Stimulated activated CD4-positive, alpha-beta T cell treated with anti-CD3 and anti-CD28 coated beads, Interleukin-15, amount 100 ng/mL, for 1 hour (primary cell): ENCODE measurements around the gene SSTR5.
"Not testable (repeated sequence)": the region's sequence is repeated elsewhere in the genome, so short reads cannot be mapped to it uniquely, and the experiment has no call there.

Source experiments
- DNase-seq, 2 donors: peaks; one replicate each; pipeline ENCODE4 v3.0.0-alpha.2; 2020; ENCODE audit warnings: low read depth in 1 of 2, low spot score in 1 of 2

Gene SSTR5

DNA sequence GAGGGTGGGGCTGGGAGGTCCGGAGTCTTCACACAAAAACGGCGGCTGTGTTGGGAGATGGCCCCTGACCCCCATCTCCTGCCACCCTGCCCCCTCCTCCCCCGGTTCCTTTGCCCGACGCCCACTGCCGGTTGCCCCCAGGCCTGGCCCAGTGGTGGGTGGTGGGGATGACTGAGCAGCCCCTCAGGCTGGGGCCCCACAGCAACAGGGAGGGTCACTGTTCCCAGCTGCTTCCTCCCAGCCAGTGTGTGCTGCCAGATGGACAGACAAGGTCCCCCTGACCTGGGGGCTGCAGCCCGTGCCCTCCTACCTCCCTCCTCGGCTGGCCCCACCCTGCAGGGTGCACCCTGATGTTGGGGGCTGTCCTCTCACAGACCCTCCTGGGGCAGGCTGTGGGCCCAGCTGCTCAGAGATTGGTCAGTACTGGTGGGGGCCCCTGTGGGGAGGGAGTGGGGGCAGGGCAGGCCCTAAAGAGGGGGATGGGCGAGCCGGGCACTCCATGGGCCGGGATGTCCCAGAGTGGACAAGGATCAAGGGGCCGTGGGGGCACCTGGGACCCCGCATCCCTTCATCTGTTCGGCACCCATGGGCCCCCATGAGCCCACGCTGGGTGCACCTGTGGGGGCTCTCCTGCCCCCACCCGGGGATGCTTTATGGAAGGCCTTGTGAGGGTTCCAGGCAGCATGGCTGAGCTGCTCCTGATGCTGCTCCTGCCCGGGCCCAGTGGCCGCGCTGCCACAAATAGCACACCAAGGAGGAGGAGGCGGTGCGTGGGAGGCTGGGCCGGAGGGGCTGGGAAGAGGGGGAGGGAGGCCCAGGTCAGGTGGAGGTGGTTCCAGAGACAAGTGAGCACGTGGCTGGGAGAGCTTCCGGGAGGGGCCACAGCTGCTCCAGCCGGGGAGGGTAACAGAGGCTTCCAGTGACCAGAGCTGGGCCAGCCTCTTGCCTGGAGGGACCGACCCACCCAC is 18.4 kb downstream of the SSTR5 start:
- DNase-seq: no peak

DNA sequence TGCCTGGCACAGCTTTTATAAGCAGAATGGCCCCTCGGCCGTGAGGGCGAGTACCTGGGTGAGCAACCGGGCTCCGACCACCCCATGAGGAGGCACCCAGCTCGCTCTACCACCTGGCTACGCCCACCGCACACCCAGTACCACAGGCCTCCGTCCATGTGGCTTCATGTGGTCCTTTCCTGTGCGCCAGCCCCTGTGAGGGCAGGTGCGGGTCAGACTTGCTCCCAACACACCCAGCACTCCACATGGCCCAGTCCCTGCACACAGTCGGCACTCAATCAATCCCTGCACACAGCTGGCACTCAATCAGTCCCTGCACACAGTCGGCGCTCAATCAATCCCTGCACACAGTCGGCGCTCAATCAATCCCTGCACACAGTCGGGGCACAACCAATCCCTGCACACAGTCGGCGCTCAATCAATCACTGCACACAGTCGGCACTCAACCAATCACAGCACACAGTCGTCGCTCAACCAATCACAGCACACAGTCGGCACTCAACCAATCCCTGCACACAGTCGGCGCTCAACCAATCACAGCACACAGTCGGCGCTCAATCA is 19.5 kb downstream of the SSTR5 start:
- no peak for DNase-seq

DNA sequence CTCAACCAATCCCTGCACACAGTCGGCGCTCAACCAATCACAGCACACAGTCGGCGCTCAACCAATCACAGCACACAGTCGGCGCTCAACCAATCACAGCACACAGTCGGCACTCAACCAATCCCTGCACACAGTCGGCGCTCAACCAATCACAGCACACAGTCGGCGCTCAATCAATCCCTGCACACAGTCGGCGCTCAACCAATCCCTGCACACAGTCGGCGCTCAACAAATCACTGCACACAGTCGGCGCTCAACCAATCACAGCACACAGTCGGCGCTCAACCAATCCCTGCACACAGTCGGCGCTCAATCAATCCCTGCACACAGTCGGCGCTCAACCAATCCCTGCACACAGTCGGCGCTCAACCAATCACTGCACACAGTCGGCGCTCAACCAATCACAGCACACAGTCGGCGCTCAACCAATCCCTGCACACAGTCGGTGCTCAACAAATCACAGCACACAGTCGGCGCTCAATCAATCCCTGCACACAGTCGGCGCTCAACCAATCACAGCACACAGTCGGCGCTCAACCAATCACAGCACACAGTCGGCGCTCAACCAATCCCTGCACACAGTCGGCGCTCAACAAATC is 20.2 kb downstream of the SSTR5 start:
- not testable (repeated sequence) for DNase-seq

DNA sequence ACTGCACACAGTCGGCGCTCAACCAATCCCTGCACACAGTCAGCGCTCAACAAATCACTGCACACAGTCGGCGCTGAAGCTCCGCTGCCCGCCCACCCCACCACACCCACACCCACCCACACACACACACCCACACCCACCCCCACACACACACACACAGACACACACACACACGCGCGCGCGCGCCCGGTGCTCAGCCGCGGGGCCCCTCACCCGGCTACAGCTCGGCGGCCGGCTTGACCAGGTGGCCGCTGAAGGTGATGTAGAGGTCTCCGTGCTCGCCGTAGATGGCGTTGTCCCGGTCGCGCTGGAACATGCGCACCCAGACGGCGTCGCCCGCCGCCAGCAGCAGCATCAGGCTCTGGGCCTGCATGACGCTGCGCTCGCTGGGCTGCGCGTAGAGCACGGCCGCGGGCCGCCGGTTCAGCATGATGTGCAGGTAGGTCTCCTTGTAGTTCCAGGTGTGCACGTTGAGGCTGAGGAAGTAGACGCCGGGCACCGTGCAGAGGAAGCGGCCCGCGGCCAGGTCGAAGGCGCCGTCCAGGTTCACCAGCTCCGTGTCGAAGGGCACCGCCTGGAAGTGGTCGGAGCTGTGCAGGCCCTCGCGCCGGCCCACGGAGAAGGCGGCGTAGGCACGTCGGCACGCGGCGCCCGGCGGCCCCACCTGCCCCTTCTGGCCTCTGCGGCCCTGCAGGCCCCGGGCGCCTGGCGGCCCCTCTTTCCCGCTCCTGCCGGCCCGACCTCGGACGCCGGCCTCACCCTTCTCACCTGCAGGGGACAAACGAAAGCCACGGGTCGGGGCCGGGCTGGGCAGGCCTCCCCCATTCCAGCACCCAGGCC is 21.0 kb downstream of the SSTR5 start:
- no peak for DNase-seq

DNA sequence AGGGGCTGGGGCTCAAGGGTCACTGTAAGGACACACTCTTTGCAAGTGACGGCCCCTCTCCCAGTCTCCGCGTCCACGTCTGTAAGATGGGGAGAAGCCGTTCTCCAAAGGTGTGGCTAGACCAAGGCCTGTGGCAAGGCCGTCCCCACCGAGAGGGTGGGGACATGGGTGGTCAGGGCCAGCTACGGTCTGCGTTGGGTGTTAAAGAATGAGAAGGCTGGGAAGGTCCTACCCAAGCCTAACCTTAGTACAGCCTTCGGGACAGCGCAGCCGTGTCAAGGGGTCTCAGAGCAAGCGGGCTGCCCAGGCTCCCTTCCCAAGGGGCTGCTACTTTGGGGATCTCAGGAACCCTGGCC is 21.6 kb downstream of the SSTR5 start:
- DNase-seq: no peak

DNA sequence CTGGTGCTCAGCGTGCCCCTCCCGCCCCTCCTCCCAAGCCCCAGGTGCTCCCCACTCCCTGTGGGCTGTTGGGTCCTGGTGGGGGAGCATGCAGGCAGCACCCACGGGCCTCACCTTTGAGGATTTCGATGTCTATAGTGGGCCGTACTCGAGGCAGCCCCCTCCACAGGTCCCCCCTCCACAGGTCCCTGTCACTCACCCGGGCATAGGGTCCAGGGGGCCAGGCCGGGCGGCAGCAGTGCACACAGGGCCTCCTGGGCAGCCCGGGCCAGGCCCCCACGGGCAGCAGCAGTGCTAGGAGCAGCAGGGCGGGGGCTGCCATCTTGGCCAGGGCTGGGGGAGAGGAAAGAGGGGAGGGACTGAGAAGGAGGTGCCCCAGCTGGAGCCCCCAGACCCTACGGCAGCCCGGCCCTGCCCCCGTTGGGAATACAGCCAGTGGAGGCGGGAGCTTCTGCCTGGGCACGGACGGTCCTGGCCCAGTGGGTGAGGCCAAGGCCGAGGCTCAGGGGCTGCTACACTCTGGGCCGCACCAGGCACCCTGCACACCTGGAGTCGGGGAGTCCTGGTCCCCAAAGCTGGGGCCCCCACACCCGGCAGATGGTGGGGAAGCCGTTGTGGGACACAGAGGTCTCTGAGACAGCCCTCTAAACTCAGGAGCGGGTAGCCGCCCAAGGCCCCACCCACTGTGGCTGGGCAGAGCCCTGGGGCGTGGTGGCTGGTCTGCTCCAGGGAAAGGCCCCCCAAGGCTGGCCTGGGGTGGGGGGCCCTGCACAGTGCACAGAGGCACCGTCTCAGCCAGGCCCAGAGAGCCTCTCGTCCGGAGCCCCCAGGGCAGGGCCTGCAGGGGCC is 22.3 kb downstream of the SSTR5 start:
- DNase-seq: no peak

DNA sequence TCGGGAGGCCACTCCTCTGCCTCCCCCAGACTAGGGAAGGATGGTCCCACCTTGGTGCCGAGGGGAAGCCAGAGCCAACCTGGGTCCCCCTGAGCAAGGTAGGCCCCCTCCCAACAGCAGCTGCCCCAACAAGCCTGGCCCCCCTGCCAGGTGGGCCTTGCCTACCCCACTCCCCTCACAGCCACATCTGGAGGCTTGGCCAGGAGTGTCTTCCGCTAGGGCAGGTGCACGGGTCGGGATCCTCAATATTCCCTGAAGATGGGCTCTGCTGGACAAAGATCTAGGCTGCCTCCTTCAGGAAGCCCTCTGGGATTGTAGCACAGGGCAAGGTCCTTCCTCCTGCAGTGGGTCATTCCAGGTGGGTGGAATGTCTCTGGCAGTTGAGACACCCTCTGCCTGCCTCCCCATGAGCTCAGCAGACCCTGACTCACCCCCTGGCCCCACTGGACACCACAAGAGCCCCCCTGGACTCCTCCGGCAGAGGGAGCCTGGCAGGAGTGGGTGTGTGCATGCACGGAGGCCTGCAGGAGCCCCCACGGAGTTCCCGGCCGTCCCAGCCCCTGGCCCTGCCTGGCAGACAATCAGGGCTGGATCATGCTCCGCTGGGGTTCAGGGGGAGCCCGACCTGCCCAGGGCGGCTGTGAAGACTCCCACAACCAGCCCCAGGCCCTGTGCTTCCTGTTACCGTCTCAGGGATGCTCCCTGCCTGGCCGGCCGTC is 23.1 kb downstream of the SSTR5 start:
- no peak for DNase-seq

DNA sequence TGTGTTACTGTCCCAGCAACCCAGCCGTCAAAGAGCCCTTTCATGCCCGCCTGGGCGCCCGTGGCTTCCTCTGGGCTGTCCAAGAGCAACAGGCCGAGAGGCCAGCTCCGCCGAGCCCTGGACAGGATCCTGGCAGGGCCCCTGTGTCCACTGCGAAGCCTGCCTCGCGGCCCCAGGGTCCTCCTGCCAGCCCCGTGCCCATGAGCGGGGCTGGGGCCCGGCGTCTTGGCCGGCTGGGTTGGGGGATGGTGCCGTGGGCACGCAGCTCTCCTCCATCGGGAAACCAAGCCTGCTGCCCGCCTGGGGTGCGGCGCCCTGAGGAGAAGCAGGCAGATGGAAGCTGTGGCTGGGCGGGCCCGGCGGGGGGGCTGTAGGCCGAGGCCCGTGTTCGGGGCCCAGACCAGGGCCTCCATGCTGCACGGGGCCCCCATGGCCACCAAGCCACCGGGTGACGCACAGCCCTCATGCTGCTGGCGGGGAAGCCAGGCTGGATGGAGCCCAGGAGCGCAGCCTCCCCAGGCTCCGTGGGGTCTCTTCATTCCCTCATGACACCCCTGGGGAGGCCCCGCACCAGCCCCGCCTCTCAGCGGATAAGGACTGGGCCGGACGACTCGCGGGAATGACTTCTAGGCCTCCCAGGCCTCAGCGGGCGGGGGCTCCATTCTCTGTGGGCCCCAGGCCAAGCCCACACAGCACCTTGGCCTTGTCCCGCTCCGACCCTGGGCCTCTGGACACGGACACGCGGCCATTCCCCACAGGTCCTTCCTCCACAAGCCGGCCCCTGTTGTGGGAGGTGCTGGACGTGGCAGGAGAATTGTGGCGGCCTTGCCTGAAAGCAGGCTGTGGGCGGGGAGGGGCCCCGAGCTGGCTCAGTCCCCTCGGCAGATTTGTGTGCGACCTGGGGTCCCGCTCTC is 23.9 kb downstream of the SSTR5 start, which contains the start of gene C1QTNF8:
Gene C1QTNF8 (minus strand): TSS at position 76 of the 914 bp plus-strand sequence. CDS start 1,322 bp downstream, outside the sequence.
- DNase-seq: no peak

DNA sequence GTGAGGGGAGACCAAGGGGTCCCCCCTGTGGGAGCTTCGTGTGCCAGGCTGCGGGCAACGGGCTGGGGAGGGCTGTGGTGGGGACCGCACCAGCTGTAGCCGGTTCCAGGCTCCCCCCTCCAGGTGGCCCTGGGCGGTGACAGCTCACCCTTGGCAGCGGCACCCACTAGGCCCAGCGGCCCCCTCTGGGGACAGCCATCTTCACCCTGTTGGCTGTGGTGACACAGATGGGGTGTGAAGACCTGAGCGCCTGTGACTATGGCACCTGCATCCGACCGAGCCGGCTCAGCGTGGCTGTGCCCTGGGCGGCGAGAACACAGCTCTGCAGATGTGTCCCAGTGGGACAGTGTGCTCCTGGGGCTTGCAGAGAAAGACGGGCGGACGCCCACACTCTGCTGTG is 24.6 kb downstream of the SSTR5 start:
- no peak for DNase-seq

DNA sequence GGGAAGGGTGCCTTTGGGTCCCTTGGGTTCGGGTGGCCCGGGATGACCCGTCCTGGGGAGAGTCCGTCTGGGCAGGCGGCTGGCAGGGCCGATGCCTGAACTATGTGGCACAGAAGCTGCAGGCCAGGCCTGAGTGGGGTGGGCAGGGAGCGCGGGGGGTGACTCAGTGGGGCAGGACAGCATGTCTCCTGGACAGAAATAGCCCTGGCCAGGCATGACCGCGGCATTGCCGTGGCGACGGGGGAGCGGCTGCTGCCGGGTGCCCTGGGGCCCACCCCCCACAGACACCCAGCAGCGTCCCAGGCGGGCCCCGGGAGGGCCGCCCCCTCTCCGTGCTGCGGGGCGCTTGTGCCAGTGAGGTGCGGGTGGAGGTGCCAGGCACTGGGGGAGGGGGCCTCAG is 25.3 kb downstream of the SSTR5 start:
- DNase-seq: no peak

DNA sequence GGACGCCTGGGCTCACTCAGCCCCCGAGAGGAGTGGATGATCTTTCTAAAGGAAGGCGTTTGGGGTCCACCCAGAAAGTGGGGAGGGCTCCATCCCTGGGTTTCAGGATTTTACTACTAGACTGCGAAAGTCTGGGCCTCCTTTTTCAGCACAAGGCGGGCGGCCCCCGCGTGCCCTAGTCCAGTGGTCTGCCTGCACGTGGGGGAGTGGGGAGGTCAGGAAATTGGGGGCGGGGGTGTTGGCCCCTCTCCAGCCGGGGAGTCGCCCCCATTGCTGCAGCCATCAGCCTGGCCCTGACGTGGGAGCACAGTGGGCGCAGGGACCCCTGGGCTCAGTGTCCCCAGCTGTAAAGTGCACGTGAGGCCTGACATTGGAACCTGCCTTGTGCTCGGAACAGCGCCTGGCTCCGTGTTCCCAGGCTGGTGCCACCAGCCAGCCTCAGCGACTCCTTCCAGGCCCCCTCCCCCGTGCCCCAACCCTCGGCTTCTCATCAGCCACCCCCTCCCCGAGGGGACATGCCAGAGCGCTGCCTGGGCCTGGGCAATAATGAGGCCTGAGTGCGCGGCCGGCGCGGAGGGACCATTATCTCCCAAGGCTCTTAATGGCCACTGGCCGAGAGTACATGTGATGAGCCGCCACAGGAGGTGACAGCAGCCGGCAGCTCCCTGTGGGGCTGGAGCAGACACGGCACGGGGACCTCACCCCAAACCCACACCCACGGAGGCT is 25.9 kb downstream of the SSTR5 start:
- DNase-seq: no peak

DNA sequence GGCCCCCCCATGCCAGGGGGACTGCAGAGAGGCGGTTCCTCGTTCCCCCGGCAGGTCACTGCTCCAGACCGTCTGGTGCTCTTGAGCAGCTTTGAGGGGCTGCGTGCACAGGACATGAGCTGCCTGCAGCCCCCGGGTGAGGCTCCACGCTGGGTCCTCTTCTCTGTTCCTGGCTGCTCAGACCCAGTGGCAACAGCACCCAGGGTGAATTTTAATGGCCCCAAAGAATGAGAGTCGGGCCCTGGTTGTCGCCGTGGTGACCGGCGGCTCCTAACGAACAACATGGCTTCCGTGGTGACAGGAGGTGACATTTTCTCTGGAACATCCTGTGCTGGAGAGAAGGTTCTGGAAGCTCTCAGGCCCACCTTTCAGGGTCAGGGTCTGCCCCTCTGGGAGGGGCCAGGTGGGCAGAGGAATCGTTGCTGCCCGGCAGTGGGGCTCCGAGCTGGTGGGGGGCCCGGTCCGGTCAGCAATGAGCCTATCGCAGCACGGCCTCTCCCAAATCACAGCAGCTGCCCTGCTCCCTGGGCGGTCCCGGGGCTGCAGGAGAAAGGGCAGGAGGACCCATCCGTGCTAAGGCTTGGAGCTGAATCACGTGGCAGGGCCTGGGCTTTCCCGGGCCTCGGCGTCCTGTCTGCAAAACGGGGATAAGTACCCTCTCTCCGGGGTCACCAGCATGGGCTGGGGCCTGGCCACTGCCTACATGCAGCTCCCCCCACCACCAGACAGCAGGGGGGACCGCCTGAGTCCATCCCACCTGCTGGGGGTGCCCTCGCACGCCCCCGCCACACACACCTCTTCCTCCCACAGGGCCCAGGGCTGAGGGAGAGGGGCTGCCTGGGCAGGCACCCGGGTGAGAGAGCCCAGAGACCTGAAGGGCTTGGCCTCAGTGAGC is 26.9 kb downstream of the SSTR5 start:
- DNase-seq: no peak

DNA sequence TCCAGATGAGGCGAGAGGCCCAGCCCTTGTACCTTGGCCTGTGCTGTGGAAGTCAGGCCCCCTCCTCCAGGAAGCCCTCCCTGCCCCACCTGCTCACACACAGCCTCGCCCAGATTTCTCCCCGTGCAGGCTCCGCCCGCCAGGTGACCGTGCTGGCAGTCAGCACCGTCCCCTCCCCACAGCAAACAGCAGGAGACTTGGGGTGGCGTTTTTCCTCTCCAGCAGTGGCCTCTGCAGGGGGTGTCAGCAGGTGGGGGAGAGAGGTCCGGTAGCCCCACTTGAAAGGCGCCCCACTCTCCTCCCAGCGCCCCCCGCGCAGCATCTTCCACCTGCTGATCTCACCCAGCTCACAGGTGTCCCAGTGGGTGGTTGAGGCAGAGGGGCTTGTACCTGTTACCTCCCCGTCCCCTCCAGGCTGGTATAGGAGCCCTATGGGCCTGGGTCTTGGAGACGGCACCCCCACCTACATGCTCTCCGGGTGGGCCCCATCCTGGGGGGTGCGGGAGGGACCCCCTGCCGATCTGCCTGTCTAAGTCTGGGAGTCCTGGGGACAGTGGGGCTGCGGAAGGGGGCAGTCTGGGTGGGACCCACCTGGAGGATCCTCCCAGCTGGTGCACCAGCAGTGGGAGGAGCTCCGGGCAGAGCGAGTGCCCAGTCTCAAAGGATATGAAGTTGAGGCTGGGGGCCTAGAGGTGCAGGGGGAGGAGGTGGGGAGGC is 27.7 kb downstream of the SSTR5 start:
- DNase-seq: no peak

DNA sequence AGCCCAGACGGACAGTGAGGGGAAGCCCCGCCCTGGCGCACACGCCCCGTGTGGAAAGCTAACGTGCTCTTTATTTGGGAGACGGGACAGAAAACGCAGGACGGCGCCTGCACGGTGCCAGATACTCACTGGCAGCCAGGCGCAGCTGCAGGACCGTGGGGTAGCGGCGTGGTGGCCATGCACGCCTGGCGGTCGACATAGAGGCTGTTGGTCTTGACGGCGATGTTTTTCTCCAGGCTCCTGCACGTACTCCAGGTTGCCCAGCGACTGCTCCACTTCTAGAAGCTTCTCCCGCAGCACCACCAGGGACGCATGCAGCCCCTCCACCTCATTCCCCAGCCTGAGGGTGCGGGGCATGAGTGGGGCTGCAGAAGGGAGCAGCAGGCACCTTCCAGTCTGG is 28.6 kb downstream of the SSTR5 start:
- DNase-seq: no peak

DNA sequence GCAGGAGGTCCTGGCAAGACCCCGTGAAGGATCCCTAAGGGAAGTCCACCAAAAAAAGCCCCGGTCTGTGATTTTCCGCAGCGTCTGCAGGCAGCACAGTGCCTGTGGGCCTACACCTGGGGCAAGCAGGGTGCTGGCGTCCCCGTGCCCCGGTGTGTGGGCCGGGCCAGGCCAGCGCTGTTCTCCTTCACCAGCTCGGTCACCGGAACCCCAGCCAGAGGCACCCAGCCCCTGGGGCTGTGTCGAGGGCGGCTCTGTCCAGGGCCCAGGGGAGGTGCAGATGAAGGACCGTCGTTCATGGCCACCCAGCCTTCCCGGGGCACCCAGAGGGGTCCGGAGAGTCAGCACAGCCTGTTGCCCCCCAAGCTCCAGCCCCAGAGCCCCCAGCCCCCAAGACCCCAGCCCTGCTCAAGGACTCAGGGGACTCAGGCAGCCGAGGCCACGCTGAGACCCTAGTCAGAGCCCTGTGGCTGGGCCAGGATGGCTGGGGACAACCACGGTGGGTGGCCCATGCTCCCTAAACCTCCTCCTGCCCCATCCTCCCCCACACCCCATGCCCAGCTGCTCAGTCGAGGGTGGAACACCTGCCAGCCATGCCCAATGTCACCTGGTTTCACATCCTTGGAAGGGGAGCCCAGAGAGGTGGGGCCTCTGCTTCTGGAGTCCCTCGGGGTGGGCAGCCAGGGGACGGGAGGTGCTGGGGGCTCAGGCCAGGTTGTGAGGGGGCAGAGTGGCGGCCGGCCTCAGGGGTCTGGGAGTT is 29.2 kb downstream of the SSTR5 start:
- no peak for DNase-seq

DNA sequence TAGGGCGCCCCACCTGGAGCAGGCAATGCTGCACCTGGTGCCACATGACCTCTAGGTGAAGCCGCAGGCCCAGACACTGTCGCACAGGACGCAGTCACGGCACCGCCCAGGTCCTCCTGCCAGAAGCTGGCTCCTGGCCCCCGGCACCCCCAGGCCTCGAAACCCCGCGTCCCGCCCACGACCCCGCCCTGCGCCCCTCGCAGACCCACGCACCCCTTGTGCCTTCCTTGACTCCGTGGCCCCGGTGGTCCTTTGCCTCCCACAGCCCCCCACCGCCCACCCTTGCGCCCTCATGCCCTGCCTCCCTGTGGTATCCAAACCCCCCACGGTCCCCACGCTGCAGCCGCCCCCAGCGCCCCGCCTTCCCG is 29.8 kb downstream of the SSTR5 start:
- DNase-seq: no peak
